ENCODE data around the gene OR8D1.

Gene OR8D1

DNA sequence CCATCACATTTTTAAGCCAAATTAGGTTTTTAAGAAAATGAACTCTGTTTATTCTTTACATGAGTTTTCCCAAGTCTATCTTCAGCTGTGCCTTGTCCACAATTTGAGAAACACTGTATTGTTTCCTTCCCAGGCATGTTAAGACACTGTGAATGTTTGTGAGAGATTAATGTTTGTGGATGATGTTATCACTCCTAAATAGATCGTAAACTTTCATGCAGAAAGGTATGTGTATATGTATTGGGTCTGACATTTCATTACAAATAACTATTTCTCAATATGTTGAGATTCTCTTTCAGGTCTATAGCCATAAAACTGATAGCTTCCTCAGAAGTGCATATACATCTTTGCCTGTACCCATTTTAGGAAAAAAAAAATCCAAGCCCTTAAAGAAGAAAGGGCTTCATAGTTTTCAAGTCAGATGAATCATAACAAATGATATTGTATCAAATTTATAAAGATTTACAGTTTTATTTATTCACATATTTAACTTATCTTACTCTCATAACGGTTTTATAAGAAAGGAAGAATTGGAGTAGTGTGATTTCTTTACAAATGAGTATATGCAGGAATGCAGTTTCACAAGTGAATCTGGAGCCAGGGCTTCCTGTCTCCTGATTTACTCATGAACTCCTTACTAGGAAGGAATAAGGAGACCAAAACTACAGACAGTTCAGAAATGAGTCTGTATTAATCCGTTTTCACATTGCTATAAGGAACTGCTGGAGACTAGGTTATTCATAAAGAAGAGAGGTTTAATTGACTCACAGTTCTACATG, 11.2 kb downstream of the OR8D1 start:
- no peak overlapping the region for H3K27ac ChIP-seq
- no peak overlapping the region for H2AFZ ChIP-seq (ENCODE audit: low read depth)
- H3K36me3 ChIP-seq (ENCODE audit: insufficient read depth): no peaks in the 10 kb centered on the region
- H3K27me3 ChIP-seq (ENCODE audit: insufficient read depth, low read depth): no peaks in the 10 kb centered on the region
- no peaks in the 10 kb centered on the region for H3K79me2 ChIP-seq (ENCODE audit: insufficient read depth, low read depth)
- no peak overlapping the region for H3K9ac ChIP-seq
- no peak overlapping the region for H3K4me3 ChIP-seq (IDR thresholded peaks at IDR 0.05; ENCODE audit: insufficient read depth, low read depth, low read length)
- TF ChIP-seq, protein P1, sequence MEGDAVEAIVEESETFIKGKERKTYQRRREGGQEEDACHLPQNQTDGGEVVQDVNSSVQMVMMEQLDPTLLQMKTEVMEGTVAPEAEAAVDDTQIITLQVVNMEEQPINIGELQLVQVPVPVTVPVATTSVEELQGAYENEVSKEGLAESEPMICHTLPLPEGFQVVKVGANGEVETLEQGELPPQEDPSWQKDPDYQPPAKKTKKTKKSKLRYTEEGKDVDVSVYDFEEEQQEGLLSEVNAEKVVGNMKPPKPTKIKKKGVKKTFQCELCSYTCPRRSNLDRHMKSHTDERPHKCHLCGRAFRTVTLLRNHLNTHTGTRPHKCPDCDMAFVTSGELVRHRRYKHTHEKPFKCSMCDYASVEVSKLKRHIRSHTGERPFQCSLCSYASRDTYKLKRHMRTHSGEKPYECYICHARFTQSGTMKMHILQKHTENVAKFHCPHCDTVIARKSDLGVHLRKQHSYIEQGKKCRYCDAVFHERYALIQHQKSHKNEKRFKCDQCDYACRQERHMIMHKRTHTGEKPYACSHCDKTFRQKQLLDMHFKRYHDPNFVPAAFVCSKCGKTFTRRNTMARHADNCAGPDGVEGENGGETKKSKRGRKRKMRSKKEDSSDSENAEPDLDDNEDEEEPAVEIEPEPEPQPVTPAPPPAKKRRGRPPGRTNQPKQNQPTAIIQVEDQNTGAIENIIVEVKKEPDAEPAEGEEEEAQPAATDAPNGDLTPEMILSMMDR (conservative IDR thresholded peaks at IDR 0.05; ENCODE audit: low read depth, low read length): no peak
- H3K4me1 ChIP-seq (ENCODE audit: low read depth, poor library complexity, severe bottlenecking): no peaks in the 10 kb centered on the region
- no peak overlapping the region for H3K4me2 ChIP-seq
- no peaks in the 10 kb centered on the region for H4K20me1 ChIP-seq (ENCODE audit: insufficient read depth)

DNA sequence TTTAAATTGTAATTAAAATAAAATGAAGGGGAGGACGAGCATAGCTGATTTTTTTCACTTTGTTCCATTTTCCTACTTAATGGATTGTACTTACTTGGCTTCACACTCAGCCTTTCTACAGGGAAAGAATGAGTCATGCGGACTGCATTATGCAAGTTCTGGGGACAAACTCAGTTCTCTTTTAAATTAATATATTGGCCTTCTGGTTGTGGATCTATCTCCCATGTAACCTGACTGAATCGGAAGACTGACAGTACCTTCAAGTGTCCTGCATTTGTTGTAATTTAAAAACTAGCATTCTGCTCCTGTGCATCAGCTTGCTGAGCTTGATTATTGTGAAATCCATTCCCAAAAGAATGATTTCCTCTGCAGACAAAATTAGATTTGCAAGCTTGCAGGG, 12.2 kb downstream of the OR8D1 start:
- Histone ChIP-seq H3K79me2 (ENCODE audit: insufficient read depth, low read depth) (no peaks in the 10 kb centered on the region), H3K4me1 (ENCODE audit: low read depth, poor library complexity, severe bottlenecking) (no peaks in the 10 kb centered on the region), H3K27me3 (ENCODE audit: insufficient read depth, low read depth) (no peaks in the 10 kb centered on the region), H3K36me3 (ENCODE audit: insufficient read depth) (no peaks in the 10 kb centered on the region), H3K27ac (no peak overlapping the region), H2AFZ (ENCODE audit: low read depth) (no peak overlapping the region), H4K20me1 (ENCODE audit: insufficient read depth) (no peaks in the 10 kb centered on the region), H3K4me3 (IDR thresholded peaks at IDR 0.05; ENCODE audit: insufficient read depth, low read depth, low read length) (no peak overlapping the region), H3K9ac (no peak overlapping the region), H3K4me2 (no peak overlapping the region)
- TF ChIP-seq, protein P1 (conservative IDR thresholded peaks at IDR 0.05; ENCODE audit: low read depth, low read length): no peak

DNA sequence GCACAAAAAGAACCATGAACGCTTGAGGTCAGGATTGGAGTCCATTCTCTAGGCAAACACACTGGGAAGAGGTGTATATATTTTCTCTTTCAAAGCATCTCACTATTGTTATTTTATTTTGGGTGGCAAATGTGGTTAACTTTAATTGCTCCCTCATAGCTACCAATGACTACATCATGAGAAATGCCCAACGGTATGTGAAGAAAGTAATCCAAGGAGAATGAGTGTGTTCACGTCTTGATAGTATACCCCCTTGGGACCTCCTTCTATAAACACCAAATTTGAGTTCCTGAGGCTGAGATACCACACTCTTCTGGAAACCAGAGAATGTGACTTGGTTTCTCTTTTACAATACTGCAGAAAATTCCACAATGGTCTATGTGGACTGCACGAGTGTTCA, 15.8 kb downstream of the OR8D1 start:
- Histone ChIP-seq H2AFZ (ENCODE audit: low read depth) (no peak overlapping the region), H3K4me3 (IDR thresholded peaks at IDR 0.05; ENCODE audit: insufficient read depth, low read depth, low read length) (no peak overlapping the region), H3K4me1 (ENCODE audit: low read depth, poor library complexity, severe bottlenecking) (no peaks in the 10 kb centered on the region), H4K20me1 (ENCODE audit: insufficient read depth) (no peaks in the 10 kb centered on the region), H3K27ac (no peak overlapping the region), H3K36me3 (ENCODE audit: insufficient read depth) (no peaks in the 10 kb centered on the region), H3K79me2 (ENCODE audit: insufficient read depth, low read depth) (no peaks in the 10 kb centered on the region), H3K27me3 (ENCODE audit: insufficient read depth, low read depth) (no peaks in the 10 kb centered on the region), H3K9ac (no peak overlapping the region), H3K4me2 (no peak overlapping the region)
- TF ChIP-seq, protein P1 (conservative IDR thresholded peaks at IDR 0.05; ENCODE audit: low read depth, low read length): no peak

DNA sequence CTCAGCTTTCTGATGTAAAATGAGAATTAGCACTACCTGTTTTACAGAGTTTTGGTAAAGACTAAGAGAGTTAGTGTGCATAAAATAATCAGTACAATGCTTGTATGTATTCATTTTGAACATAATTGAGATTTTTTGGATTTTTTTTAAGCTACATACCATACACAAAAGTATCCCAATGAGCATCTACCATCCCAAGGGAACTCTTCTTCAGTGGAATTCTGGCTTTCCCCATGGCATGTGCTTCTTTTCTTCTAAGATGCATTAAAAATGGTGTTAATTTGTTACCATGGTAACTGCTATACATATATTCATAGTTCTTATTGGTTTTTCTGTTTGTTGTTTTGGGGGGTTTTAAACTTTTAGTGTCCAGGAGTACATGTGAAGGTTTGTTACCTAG, 17.7 kb downstream of the OR8D1 start:
- TF ChIP-seq, protein P1 (conservative IDR thresholded peaks at IDR 0.05; ENCODE audit: low read depth, low read length): no peak

More for the DNA sequence above, 17.7 kb downstream of the OR8D1 start:
- Histone ChIP-seq H3K4me3 (IDR thresholded peaks at IDR 0.05; ENCODE audit: insufficient read depth, low read depth, low read length) (no peak overlapping the region), H3K36me3 (ENCODE audit: insufficient read depth) (no peaks in the 10 kb centered on the region), H4K20me1 (ENCODE audit: insufficient read depth) (no peaks in the 10 kb centered on the region), H3K27me3 (ENCODE audit: insufficient read depth, low read depth) (no peaks in the 10 kb centered on the region), H3K4me2 (no peak overlapping the region), H2AFZ (ENCODE audit: low read depth) (no peak overlapping the region), H3K9ac (no peak overlapping the region), H3K79me2 (ENCODE audit: insufficient read depth, low read depth) (no peaks in the 10 kb centered on the region), H3K27ac (no peak overlapping the region), H3K4me1 (ENCODE audit: low read depth, poor library complexity, severe bottlenecking) (no peaks in the 10 kb centered on the region)
